SK-N-SH (cell line): ENCODE measurements around the gene GGCX. TPM values are rescaled to one million over a fixed set of nuclear protein-coding genes. Genes with fewer than 3 reads are reported as not detected.

Experiments used
- CTCF ChIA-PET: fragments of 300-600, 350-600 bp; formaldehyde crosslinking; extraction: SDS; loops from one replicate; lab custom pipeline; 2021; lab: Yijun Ruan, JAX
- POLR2A ChIA-PET: fragments of 350-600 bp; sonication (Branson Sonifier 250); formaldehyde crosslinking; extraction: SDS; loops from one replicate; lab custom pipeline; 2020; ENCODE audit warnings: antibody characterized with exemption, inconsistent platforms; lab: Yijun Ruan, JAX
- DNase-seq: peaks from one replicate; pipeline ENCODE4 v3.0.0; 2012
- H2AFZ ChIP-seq: fragments of 200-600 bp; sonication (generic); 2 replicates; pipeline ENCODE4 v1.8.1; 2016; ENCODE audit warnings: antibody characterized with exemption, mild to moderate bottlenecking, low read depth
- H3F3A ChIP-seq: fragments of 200-600 bp; sonication (generic); replicated peaks from 2 replicates; pipeline ENCODE3; 2016; ENCODE audit warnings: antibody characterized with exemption, mild to moderate bottlenecking; ENCODE audit not compliant: insufficient read depth
- H3K27ac ChIP-seq, 2 experiments: fragments of 200-500 bp in 1 of 2; fragments of 200-600 bp in 1 of 2; sonication (Bioruptor generic) in 1 of 2; sonication (generic), shearing (Covaris generic) in 1 of 2; 2 replicates each; pipeline versions ENCODE4 v1.5.1 to v1.6.1; 2014 to 2016; ENCODE audit warnings: low read depth in 2 of 2, inconsistent platforms in 1 of 2, low read length in 1 of 2, mild to moderate bottlenecking in 1 of 2, mixed read lengths in 1 of 2
- H3K27me3 ChIP-seq: fragments of 200-600 bp; sonication (generic), shearing (Covaris generic); 2 replicates; pipeline ENCODE4 v1.6.1; 2016; ENCODE audit warnings: mixed run types; ENCODE audit not compliant: insufficient read depth
- H3K36me3 ChIP-seq, 2 experiments: fragments of 200-500 bp in 1 of 2; fragments of 200-600 bp in 1 of 2; sonication (Bioruptor generic) in 1 of 2; sonication (generic) in 1 of 2; replicated peaks in 1 of 2; 2 replicates each; pipeline versions ENCODE3 to v1.5.1; 2014 to 2016; ENCODE audit warnings: low read length in 1 of 2, mild to moderate bottlenecking in 1 of 2; ENCODE audit not compliant: insufficient read depth in 2 of 2, control insufficient read depth in 1 of 2
- H3K4me1 ChIP-seq, 2 experiments: fragments of 200-500 bp in 1 of 2; fragments of 200-600 bp in 1 of 2; sonication (Bioruptor generic) in 1 of 2; sonication (generic), shearing (Covaris generic) in 1 of 2; 2 replicates each; pipeline versions ENCODE4 v1.5.1 to v1.6.1; 2014 to 2016; ENCODE audit warnings: low read depth in 1 of 2, low read length in 1 of 2, mixed run types in 1 of 2; ENCODE audit not compliant: insufficient read depth in 2 of 2, control insufficient read depth in 1 of 2
- H3K4me2 ChIP-seq: fragments of 200-600 bp; sonication (generic), shearing (Covaris generic); 2 replicates; pipeline ENCODE4 v1.6.1; 2017; ENCODE audit warnings: mixed run types
- H3K4me3 ChIP-seq, 2 experiments: fragments of 200-500 bp in 1 of 2; fragments of 200-600 bp in 1 of 2; sonication (Bioruptor generic) in 1 of 2; sonication (generic), shearing (Covaris generic) in 1 of 2; 2 replicates each; pipeline versions ENCODE4 v1.5.1 to v1.8.1; 2014 to 2016; ENCODE audit warnings: low read depth in 2 of 2, inconsistent platforms in 1 of 2, low read length in 1 of 2, mild to moderate bottlenecking in 1 of 2, mixed read lengths in 1 of 2, moderate library complexity in 1 of 2
- H3K79me2 ChIP-seq: fragments of 200-600 bp; sonication (generic); 2 replicates; pipeline ENCODE4 v1.8.1; 2017; ENCODE audit warnings: mild to moderate bottlenecking; ENCODE audit not compliant: insufficient read depth
- H3K9ac ChIP-seq: fragments of 200-600 bp; sonication (generic); 2 replicates; pipeline ENCODE4 v1.6.1; 2017; ENCODE audit warnings: mixed run types
- H3K9me2 ChIP-seq: fragments of 200-600 bp; sonication (generic); 2 replicates; pipeline ENCODE4 v1.6.1; 2017; ENCODE audit warnings: mixed run types
- H3K9me3 ChIP-seq: fragments of 200-600 bp; sonication (generic); 2 replicates; pipeline ENCODE4 v1.6.1; 2017; ENCODE audit warnings: mixed run types, mild to moderate bottlenecking, moderate library complexity
- H4K20me1 ChIP-seq: fragments of 200-600 bp; sonication (generic); 2 replicates; pipeline ENCODE4 v1.6.1; 2017; ENCODE audit warnings: mild to moderate bottlenecking, mixed run types; ENCODE audit not compliant: insufficient read depth
- CHD2 ChIP-seq: fragments of 150-350 bp; IDR thresholded peaks from 2 replicates; pipeline ENCODE4 v1.6.1; 2018; ENCODE audit warnings: low read length; ENCODE audit not compliant: partially characterized antibody
- CTCF ChIP-seq: fragments of 200-600 bp; sonication (generic); IDR thresholded peaks from 2 replicates; pipeline ENCODE4 v1.6.1; 2017; ENCODE audit warnings: antibody characterized with exemption, mild to moderate bottlenecking, moderate library complexity
- FOSL2 ChIP-seq: IDR thresholded peaks from 2 replicates; pipeline ENCODE4 v1.4.0; 2012; ENCODE audit warnings: low read depth, mild to moderate bottlenecking, moderate library complexity, borderline replicate concordance
- FOXJ3 ChIP-seq: sonication (generic); formaldehyde crosslinking; IDR thresholded peaks from 2 replicates; pipeline ENCODE4 v1.5.1; 2020; ENCODE audit warnings: mild to moderate bottlenecking, missing genetic modification reagents
- GABPA ChIP-seq: IDR thresholded peaks from 2 replicates; pipeline ENCODE4 v1.4.0; 2012; ENCODE audit warnings: low read depth, mild to moderate bottlenecking
- GATA2 ChIP-seq: sonication (generic); formaldehyde crosslinking; IDR thresholded peaks from 2 replicates; pipeline ENCODE4 v1.5.0; 2020; ENCODE audit warnings: mild to moderate bottlenecking, missing genetic modification reagents
- MEF2A ChIP-seq: IDR thresholded peaks from 2 replicates; pipeline ENCODE4 v1.4.0; 2012; ENCODE audit warnings: low read depth, borderline replicate concordance
- NRF1 ChIP-seq: IDR thresholded peaks from 2 replicates; pipeline ENCODE4 v1.6.1; 2012; ENCODE audit warnings: low read depth, mild to moderate bottlenecking, low read length
- RAD21 ChIP-seq: IDR thresholded peaks from 2 replicates; pipeline ENCODE4 v1.6.1; 2012; ENCODE audit warnings: mild to moderate bottlenecking, low read length
- RCOR1 ChIP-seq: fragments of 150-350 bp; IDR thresholded peaks from 2 replicates; pipeline ENCODE4 v1.6.1; 2017; ENCODE audit warnings: antibody characterized with exemption, low read length
- REST ChIP-seq: IDR thresholded peaks from 2 replicates; pipeline ENCODE4 v1.6.1; 2012; ENCODE audit warnings: mild to moderate bottlenecking, low read depth, low read length, moderate library complexity
- SIN3A ChIP-seq: IDR thresholded peaks from 2 replicates; pipeline ENCODE4 v1.6.1; 2012; ENCODE audit warnings: low read depth, mild to moderate bottlenecking, low read length, moderate library complexity, borderline replicate concordance
- SMC3 ChIP-seq: IDR thresholded peaks from 2 replicates; pipeline ENCODE4 v1.6.1; 2012; ENCODE audit warnings: low read depth, low read length, improper control_type of control experiment
- TAF1 ChIP-seq: IDR thresholded peaks from 2 replicates; pipeline ENCODE4 v1.6.1; 2012; ENCODE audit warnings: low read depth, mild to moderate bottlenecking, low read length, moderate library complexity, borderline replicate concordance
- TCF12 ChIP-seq: IDR thresholded peaks from 2 replicates; pipeline ENCODE4 v1.4.0; 2012
- TEAD4 ChIP-seq: IDR thresholded peaks from 2 replicates; pipeline ENCODE4 v1.4.0; 2012; ENCODE audit warnings: mild to moderate bottlenecking, borderline replicate concordance; ENCODE audit not compliant: insufficient read depth
- ZBTB33 ChIP-seq: IDR thresholded peaks from 2 replicates; pipeline ENCODE4 v1.4.0; 2012; ENCODE audit warnings: low read depth, borderline replicate concordance
- WGBS: methylation state at CpG from one replicate; pipeline ENCODE4 v1.1.6; 2017; ENCODE audit warnings: low lambda C conversion rate; 5-methylcytosine and 5-hydroxymethylcytosine counted together
- polyA plus RNA-seq, 3 experiments: library from polyadenylated mRNA; depleted of rRNA; stranded (reverse); fragments of >200 nt; gene quantifications; 2 replicates each; pipeline ENCODE4 v1.2.3, GENCODE V29; 2012

GGCX gene
- polyA plus RNA-seq, 1 of the 3 experiments (the other 2 are of a cell fraction) = 34.5 TPM

GRCh38 chr2:85566265-85566664, 5.0 kb upstream of the GGCX start:
- no peaks in the 10 kb centered on the region for H3K36me3 ChIP-seq
- no peaks in the 10 kb centered on the region for H3K9me2 ChIP-seq
- no peak for TF ChIP-seq NRF1
- no peak for TF ChIP-seq REST
- no peak for TF ChIP-seq TAF1
- TF ChIP-seq TEAD4 = no peak
- TF ChIP-seq RAD21 = no peak
- no peak for TF ChIP-seq CTCF
- no peak for TF ChIP-seq TCF12
- TF ChIP-seq MEF2A = no peak
- no peak for TF ChIP-seq CHD2
- no peak for TF ChIP-seq FOSL2
- TF ChIP-seq RCOR1 = no peak
- TF ChIP-seq SIN3A = no peak
- no peak for TF ChIP-seq SMC3
- TF ChIP-seq GABPA = no peak
- no peak for TF ChIP-seq FOXJ3 (CRISPR knock-in tag)
- no peak for TF ChIP-seq ZBTB33
- no peak for TF ChIP-seq GATA2 (CRISPR knock-in tag)
- H3K9ac ChIP-seq = no peak overlapping the region
- no peaks in the 10 kb centered on the region for H4K20me1 ChIP-seq
- no peaks in the 10 kb centered on the region; the same call in 1 of the 2 replicates for H3K79me2 ChIP-seq
- H3K9me3 ChIP-seq = no peaks in the 10 kb centered on the region
- POLR2A ChIA-PET = no interaction called here
- no peak overlapping the region for H3K4me3 ChIP-seq
- CTCF ChIA-PET = interaction anchor here (1.0 kb wide), 1 partner anchor 14 kb away, joined by 3 read pairs; no protein-coding TSS in a partner anchor
- DNase-seq = no peak
- H3K4me2 ChIP-seq = no peak overlapping the region
- peaks cover 11% of the 10 kb centered on the region; the same call in 1 of the 2 replicates for H3K27me3 ChIP-seq
- H2AFZ ChIP-seq = no peak overlapping the region
- H3F3A ChIP-seq = peaks cover 4% of the 10 kb centered on the region
- no peaks in the 10 kb centered on the region for H3K4me1 ChIP-seq
- no peak overlapping the region for H3K27ac ChIP-seq
- WGBS = 51% methylated on average over 4 of the region's 4 CpGs
